ENCODE results near the gene RHOB.

Gene RHOB

GRCh38 chr2:20494241-20494640 is 47.4 kb downstream of the RHOB start:
- DNase-seq (ENCODE audit: low read depth) = no peak

GRCh38 chr2:20496076-20496872 is 49.4 kb downstream of the RHOB start:
- no peak overlapping the region for H3K4me3 ChIP-seq (ENCODE audit: low read depth, low read length)
- TF ChIP-seq CTCF (IDR thresholded peaks at IDR 0.05; ENCODE audit: insufficient read depth, low read depth, low read length, missing control alignments) = no peak
- no peak for DNase-seq (ENCODE audit: low read depth)

More at GRCh38 chr2:20494241-20494640, 47.4 kb downstream of the RHOB start:
- no peak overlapping the region for H3K4me3 ChIP-seq (ENCODE audit: low read depth, low read length)
- TF ChIP-seq CTCF (IDR thresholded peaks at IDR 0.05; ENCODE audit: insufficient read depth, low read depth, low read length, missing control alignments) = no peak

- TF ChIP-seq CTCF (IDR thresholded peaks at IDR 0.05; ENCODE audit: insufficient read depth, low read depth, low read length, missing control alignments) = no peak
- DNase-seq (ENCODE audit: low read depth) = no peak
- H3K4me3 ChIP-seq (ENCODE audit: low read depth, low read length) = no peak overlapping the region
Measured at GRCh38 chr2:20496942-20497341, 50.1 kb downstream of the RHOB start.

All from GM12865 (cell line).